Measurements from ENCODE around the gene SLIT3.

SLIT3 gene

DNA sequence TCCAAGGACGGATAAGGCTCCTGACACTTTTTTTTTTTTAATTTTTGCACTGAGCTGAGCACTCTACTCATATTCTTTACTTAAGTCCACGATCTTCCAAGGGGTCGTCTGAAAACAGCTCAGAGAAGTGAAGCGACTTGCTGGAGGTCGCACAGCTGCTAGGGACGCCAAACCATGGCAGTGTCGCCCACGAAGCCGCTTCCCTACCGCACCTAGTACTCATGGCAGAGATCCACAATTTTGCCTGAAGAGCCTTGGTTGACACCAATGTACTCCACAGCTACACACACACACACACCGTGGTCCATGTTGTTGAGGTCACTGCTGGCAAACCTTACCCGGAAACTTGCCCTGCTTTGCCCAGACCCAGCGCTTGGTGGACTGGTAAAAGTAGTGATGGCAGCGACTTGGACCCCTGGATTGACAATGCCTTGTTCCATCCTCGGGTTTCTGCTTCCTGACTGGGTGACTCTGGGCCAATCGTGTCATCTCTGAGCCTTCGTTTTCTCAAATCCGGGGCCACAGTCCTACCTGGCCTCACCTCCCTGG, 521 bp upstream of the SLIT3 start:
- no peak for DNase-seq (ENCODE audit: low read depth, low spot score)
- no peak overlapping the region for H3K4me3 ChIP-seq (ENCODE audit: low read length)

DNA sequence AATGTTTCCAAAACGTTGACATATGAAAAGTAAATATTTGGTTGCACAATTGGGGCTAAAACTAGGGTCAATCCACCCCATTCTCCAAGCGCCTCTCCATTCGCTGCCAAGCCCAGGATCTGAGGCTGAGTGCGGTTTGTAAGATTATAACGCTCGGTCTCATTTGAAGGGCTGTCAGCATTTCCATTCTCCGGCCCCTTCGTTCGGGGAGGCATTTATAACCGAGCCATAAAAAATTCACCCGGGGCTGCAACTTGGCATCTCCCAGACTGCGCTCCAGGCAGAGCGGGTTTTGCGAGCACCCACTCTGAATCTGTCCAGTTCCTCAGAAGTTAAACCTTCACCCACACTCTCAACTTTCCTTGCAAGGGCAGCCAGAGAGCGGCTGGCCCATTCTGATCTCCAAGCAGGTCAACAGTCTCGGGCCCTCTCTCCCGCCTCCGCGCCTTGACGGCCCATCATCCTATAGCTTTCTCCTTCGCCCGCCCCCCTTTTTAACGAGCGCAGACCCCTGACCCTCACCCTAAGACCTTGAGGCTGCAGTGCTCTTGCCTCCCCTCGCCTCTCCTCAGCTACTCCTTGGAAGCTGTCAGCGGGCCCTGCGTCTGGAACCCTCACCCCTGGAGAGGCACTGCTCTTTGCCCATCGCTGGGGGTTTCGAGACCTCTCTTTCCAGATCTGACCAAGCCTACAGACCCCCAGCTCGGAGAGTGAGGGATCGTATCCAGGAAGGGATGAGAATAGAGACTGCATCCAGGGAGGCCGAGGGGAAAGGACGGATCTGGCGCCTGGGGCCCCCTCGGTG, 1.1 kb downstream of the SLIT3 start:
- H3K4me3 ChIP-seq (ENCODE audit: low read length) = no peak overlapping the region
- DNase-seq (ENCODE audit: low read depth, low spot score) = no peak

DNA sequence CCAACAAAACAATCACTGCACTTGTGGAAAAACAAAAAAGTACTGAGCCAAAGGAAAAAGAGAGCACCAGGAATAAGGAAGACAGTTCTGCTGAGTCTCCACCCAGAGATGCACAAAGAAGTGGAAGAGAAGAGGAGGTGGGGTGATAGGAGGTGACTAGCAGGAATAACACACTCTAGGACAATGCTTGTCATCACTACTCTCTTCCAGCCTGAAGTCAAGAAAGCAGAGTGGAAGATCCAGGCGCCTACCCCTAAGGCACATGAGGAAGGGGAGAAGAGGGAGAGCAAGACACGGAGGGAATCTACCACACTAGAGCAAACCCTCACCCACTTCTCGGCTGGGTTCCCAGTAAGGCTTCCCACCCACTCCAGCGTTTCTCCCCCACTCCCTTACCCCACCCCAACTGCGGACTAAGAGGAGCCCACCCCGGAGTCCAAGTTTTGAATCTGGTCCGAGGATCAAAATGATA, 1.7 kb downstream of the SLIT3 start:
- DNase-seq (ENCODE audit: low read depth, low spot score) = no peak

DNA sequence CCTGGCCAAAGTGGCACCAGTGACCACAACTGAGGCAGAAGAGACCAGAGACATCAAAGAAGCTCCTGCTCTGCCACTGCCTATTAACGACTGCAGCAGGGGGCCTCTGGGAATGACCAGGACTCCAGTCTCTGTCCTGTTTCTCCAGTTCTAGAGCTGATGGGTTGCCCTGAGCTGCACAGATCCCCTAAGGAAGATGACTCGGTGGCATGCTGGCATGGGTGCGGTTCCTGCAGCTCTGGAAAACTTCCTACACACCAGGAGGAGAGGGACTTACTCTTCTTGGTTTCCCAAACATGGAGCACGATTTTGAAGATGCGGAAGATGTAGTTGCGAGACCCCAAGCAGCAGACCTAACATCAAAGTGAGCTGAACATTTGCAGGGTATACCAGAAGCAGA, 2.7 kb downstream of the SLIT3 start:
- DNase-seq (ENCODE audit: low read depth, low spot score) = no peak
- H3K4me3 ChIP-seq (ENCODE audit: low read length) = no peak overlapping the region

More for the DNA sequence above, 1.7 kb downstream of the SLIT3 start:
- no peak overlapping the region for H3K4me3 ChIP-seq (ENCODE audit: low read length)

DNA sequence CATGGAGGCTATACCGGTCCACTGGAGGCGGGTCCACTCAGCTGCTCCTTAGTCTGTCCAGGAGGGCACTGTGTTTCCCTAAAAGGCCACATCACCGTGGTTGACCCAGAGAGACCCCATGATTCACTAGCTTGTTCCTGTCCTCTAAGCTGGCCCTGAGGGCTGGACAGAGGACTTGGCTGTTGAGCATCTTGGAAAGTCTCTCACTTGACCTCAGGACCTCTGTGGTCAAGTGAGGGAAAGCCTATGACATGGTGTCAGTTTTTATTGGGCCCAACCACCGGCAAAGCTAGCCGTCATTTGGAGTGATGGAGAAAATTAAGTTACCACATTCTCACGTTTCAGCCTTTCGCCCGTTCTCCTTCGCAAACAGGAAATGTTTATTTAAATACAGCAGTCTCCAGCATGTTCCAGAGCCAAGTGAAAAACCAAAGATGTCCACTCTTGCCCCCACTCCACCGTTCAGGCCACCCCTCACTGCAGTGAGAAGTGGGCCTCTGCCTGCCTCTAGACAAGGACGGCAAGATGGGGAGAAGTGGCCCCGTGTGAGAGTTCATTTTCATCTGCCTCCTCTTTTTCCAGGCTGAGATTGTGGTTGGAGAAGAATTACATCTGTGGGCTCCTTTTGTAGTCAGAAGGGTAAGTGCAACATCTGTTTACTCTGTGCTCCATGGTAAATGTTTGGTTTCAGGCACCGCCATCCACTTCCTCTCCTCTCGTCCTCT, 4.4 kb downstream of the SLIT3 start:
- DNase-seq (ENCODE audit: low read depth, low spot score) = no peak

DNA sequence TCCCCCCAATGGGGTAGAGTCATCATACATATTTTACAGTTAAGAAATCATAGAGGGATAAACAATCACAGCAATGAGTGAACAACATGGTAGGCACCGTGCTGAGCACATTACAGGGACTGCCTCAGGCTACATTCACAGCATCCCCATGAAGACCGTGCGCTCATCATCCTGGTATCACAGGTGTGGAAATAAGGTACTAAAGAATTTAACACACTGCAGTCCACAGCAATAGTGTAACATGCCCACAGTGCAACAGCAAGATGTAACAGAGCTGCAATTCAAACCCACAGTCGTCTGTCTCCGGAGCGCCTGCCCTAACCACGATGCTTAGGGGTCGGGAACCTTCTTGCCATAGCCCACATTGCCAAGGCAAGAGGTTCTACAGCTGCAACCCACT, 5.6 kb downstream of the SLIT3 start:
- no peak for DNase-seq (ENCODE audit: low read depth, low spot score)
- H3K4me3 ChIP-seq (ENCODE audit: low read length) = no peak overlapping the region

More for the DNA sequence above, 4.4 kb downstream of the SLIT3 start:
- H3K4me3 ChIP-seq (ENCODE audit: low read length) = no peak overlapping the region

DNA sequence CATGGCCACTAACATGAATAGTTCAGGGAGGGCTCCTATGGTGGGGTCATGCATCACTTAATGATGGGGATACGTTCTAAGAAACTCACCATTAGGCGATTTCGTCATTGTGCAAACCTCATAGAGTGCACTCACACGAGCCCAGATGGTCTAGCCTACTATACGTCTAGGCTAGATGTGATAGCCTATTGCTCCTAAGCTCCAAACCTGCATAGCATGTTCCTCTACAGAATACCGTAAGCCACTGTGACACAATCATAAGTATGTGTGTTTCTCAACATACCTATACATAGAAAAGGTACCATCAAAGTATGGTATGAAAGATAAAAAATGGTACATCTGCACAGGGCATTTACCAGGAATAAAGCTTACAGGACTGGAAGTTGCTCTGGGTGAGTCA, 6.3 kb downstream of the SLIT3 start:
- DNase-seq (ENCODE audit: low read depth, low spot score) = no peak
- H3K4me3 ChIP-seq (ENCODE audit: low read length) = no peak overlapping the region

DNA sequence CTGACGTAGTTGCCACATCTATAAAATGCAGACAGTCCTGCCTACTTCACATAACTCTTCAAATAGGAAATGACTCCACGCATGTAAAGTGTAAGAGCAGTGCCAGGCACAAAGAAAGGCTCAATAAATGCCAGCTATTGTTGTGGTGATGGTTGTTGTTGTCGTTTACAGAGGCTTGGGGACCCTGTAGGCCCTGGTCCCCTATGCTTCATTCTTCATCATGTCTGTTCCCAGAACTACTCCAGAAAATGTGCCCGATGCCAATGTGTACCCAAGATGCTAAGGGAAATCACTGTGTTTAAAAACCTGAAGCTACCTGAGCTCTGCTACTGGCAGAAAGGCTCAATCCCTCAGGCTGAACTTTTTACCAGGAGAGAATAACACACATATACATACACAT, 9.1 kb downstream of the SLIT3 start:
- no peak for DNase-seq (ENCODE audit: low read depth, low spot score)
- no peak overlapping the region for H3K4me3 ChIP-seq (ENCODE audit: low read length)

DNA sequence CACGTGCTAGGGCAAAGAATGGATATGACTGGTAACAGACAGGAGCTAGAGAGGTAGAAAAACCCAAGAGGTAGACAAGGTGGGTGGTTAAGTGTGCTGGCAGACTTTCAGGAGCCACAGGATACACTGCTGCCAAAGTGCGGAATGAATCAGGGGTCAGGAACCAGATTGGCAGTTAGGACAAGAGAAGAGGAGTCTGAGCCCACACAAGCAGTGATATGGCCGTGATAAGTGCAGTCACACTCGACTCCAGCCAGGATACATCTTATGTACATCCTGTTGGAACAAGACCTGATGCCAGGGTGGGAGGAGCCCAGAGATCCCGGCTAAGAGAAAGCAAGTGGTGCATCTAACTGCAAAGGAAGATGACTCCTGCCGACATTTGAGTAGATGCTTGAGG, 10.0 kb downstream of the SLIT3 start:
- no peak overlapping the region for H3K4me3 ChIP-seq (ENCODE audit: low read length)
- no peak for DNase-seq (ENCODE audit: low read depth, low spot score)

DNA sequence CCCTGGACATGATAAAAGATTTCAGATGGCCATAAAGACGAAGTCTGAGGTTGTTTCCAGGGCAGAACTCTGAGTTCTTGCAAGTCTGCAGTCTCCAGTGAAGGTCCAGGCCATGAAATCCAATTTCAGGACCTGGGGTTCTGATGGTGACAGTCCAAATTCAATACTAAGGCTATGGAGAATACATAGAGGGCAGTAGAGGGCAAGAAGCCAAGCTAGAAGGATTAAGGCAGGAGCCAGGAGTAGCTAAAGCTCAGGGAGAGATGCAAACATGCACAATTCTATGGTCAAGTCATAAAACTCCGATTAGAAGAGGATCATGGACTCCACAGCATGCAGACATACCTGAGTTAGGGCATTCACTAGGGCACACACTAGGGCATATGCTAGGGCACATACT, 11.4 kb downstream of the SLIT3 start:
- no peak for DNase-seq (ENCODE audit: low read depth, low spot score)
- H3K4me3 ChIP-seq (ENCODE audit: low read length) = no peak overlapping the region

DNA sequence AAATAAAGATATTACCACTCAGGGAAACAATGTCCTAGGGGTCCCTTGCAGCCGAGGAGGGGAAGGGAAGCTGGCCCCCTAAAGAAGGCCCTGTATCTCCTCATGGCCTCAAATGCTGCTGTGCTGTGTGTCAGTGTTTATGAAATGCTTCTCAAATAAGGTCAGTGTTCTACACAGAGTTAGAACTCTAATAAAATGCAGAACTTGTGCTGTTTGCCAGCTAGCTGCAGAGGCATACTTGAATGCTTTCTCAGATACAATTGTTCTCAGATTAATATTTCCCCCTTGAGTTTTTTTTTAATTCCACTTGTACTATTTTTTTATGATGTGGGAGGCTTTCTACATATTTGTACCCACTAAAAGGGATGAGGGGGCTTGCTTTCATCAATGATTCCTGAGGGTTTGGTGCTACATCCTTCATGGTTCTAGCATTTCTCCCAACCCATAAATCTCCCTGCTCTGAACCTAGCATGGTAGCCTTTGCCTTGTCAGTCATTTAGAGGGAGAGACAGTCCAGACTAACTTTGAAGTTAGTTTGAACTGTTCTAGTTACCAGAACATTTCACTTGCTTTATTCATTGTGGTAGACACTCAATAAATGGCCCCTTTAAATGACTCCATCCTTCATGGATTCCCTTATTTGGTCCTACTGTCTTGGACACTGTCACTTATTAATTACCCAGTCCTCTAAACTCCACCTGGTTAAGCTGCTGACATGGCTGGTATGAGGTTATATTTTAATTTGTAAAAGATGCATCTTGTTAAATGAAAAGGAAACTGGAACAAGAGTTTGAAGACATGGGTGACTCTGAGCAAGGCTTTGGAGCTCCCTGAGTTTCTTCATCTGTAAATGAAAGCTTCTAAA, 12.6 kb downstream of the SLIT3 start:
- H3K4me3 ChIP-seq (ENCODE audit: low read length) = no peak overlapping the region
- DNase-seq (ENCODE audit: low read depth, low spot score) = no peak

DNA sequence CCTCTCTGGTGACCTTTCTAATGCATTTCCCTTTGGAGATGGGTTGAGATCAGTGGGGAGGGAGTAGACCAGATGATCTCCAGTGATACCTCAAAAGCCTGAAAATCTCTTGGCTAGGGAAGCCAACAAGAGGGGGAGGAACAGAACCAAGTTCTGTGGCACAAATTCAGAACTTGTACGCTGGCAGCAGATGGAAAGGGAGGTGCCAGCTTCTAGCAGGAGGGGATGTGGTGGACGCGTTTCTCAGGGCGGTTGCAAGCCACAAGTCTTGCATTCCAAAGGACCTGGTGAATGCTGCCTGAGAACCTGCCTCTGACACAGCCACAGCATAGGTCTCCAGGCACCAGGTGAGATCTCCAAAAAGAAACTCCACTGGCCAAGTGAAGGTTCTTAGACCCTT, 13.4 kb downstream of the SLIT3 start:
- DNase-seq (ENCODE audit: low read depth, low spot score) = peak; percentile 43
- H3K4me3 ChIP-seq (ENCODE audit: low read length) = no peak overlapping the region

DNA sequence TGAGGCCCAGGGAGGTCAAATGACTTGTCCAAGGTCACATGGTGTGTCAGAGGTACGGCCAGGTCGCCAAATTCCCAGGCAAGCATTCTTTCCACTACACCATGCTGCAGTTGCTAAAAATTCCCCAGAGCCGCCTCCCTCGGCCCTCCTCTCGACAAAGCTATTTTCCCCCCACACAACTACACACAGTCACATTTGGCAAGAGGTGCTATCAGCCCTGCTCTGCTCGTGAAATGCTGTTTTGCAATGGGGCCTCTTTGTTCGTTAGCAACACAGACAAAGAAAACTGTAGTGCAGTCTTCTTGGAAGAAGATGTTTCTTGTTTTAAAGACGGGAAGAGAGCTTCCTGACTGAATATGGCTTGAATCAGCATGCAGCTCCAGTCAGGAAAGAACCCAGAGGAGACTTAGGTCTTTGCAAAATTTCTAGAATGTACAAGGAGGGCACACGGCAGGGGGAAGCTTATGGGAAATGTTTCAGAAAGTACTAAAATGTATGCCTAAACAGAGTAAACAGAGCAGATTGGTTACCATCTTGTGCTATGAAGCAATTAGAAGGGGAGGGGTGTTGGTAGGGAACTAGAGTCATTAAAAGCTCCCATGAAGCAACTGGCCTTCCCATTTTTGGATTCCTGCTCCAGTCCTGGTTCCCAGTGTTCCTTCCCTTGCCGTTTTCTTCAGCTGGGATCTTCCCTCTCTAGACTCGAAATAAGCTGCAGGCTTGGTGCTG, 14.2 kb downstream of the SLIT3 start:
- no peak overlapping the region for H3K4me3 ChIP-seq (ENCODE audit: low read length)
- DNase-seq (ENCODE audit: low read depth, low spot score) = no peak

DNA sequence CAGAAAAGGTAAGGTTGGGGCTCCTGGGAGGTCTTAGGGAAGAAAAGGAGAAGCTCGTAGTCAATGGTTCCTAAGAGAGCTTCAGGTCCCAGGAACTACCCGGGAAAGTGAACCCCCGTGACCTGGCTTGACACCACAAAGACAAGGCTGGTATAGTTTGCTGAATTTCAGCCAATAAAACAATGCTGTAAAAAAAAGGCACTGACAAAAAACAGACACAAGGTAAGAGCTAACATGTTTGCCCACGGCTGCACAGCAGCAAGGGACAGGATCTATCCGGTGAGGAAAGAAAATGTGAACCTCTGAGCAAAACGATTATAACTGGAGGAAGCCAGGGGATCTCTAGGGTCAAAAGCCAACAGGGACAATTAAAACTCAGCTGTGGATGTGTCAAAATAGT, 17.1 kb downstream of the SLIT3 start:
- no peak overlapping the region for H3K4me3 ChIP-seq (ENCODE audit: low read length)
- DNase-seq (ENCODE audit: low read depth, low spot score) = no peak

DNA sequence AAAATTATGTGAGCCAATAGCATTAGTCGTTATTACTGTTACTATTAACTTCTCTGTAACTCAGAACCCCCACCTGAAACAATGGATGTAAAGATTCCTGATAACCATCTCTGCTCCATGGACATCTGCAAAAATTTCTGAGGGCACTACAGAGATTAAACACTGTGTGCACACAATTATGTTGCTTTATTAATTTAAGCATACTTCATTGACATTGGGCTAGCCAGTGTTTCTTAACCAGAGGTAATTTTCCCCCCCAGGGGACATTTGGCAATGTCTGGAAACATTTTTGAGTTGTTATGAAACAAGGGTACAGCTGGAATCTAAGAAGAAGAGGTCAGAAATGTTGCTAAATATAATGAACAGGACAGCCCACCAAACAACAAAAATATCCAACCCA, 19.3 kb downstream of the SLIT3 start:
- no peak overlapping the region for H3K4me3 ChIP-seq (ENCODE audit: low read length)
- no peak for DNase-seq (ENCODE audit: low read depth, low spot score)

DNA sequence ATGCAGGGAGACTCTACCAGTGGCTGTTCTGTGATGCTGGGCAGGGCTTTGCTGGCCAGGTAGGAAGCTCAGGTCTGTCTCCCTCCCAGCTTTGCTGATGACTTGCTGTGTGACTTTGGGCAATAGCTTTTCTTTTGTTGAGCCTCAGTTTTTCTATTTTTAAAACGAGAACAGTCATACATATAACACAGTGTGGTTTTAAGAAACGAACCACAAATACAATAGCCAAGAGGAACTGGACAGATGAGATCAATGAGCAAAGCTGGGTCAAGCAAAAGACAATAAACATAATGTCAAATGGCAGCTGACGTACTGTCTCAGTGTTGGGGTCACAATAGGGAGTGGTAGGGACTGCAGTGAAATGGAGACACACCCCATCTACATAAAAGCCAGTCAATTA, 20.2 kb downstream of the SLIT3 start:
- DNase-seq (ENCODE audit: low read depth, low spot score) = no peak
- no peak overlapping the region for H3K4me3 ChIP-seq (ENCODE audit: low read length)

DNA sequence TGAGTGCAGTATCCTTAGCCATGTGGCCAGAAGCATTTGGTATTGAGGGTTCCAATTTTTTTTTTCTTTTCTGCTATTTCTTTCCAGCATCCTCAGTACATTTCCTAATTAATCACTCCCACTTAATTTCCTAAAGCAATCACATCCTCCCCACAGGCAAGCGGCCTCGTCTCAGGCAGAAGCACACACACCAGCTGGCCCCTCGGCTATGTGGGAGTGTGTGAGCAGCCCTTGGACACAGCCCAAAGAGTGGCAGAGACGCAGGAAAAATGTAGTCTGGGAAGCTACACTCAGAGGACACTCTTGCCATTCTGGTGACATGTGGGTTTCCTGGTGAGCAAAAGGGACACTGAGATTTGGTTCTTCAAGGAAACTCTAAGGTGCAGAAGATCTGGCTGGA, 20.7 kb downstream of the SLIT3 start:
- no peak for DNase-seq (ENCODE audit: low read depth, low spot score)
- H3K4me3 ChIP-seq (ENCODE audit: low read length) = no peak overlapping the region

DNA sequence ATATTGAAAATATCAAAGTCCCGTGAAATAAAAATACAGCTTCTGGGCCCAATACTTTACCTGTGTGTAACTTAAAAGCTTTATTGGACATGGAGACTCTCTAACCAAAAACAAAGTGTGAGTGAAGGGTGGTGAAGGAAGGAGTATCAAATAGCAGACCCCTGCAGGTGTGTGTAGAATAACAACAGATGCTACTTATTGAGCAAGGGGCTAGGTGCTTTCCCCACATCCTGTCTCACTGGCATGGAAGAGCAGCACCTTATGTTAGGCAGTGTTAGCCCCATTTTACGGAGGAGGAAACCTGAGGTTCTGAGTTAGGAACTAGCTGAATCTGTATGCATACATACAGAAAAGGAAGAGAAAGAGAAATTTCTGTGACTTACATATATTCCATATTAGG, 21.8 kb downstream of the SLIT3 start:
- DNase-seq (ENCODE audit: low read depth, low spot score) = no peak
- no peak overlapping the region for H3K4me3 ChIP-seq (ENCODE audit: low read length)

DNA sequence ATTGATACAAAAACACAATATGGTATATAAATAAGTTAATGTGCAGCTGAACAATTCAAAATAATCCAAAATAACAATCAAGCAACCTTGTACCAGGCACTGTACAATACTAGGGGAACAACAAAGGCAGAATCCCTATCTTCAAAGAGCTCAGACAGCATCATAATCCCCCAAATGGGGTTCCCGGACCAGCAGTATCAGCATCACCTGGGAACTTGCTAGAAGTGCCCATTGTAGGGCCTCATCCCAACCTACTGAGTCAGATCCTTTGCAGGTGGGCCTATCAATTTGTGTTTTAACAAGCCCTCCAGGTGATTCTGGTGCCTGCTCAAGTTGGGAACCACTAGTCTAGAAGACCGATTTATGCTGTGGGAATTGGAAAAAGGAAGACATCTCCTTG, 27.1 kb downstream of the SLIT3 start:
- no peak for DNase-seq (ENCODE audit: low read depth, low spot score)
- no peak overlapping the region for H3K4me3 ChIP-seq (ENCODE audit: low read length)

Measured in Jurkat, Clone E6-1 (cell line).